M059J (cell line): ENCODE results near the gene CNTNAP2. TPM values are rescaled to one million over a fixed set of nuclear protein-coding genes. Genes with fewer than 3 reads are reported as not detected.

Source experiments
- DNase-seq: peaks from one replicate; pipeline ENCODE4 v3.0.0-alpha.2; 2012; ENCODE audit warnings: low read depth
- total RNA-seq: library from RNA; depleted of rRNA; stranded (reverse); fragments of >200 nt; shearing (Covaris generic); gene quantifications from 2 replicates; pipeline ENCODE4 v1.2.3, GENCODE V29; 2014

CNTNAP2 gene
- total RNA-seq, 1 experiment from 2014 or later, result not detected

GRCh38 chr7:146764458-146764857 is 647.9 kb downstream of the CNTNAP2 start:
- no peak for DNase-seq

- no peak for DNase-seq
Measured at GRCh38 chr7:146768957-146769356, 652.4 kb downstream of the CNTNAP2 start.

GRCh38 chr7:146772601-146773000 is 656.0 kb downstream of the CNTNAP2 start:
- no peak for DNase-seq

- no peak for DNase-seq
Measured at GRCh38 chr7:146773506-146773905, 656.9 kb downstream of the CNTNAP2 start.

GRCh38 chr7:146781352-146782116 is 664.9 kb downstream of the CNTNAP2 start:
- DNase-seq, result no peak

- no peak for DNase-seq
Measured at GRCh38 chr7:146787266-146787665, 670.7 kb downstream of the CNTNAP2 start.

- no peak for DNase-seq
Measured at GRCh38 chr7:146788008-146788407, 671.4 kb downstream of the CNTNAP2 start.

- no peak for DNase-seq
Measured at GRCh38 chr7:146791344-146792285, 675.0 kb downstream of the CNTNAP2 start.

GRCh38 chr7:146804620-146805019 is 688.0 kb downstream of the CNTNAP2 start:
- no peak for DNase-seq

- DNase-seq, result no peak
Measured at GRCh38 chr7:146805082-146805481, 688.5 kb downstream of the CNTNAP2 start.

GRCh38 chr7:146826329-146826728 is 709.7 kb downstream of the CNTNAP2 start:
- DNase-seq, result no peak

GRCh38 chr7:146830686-146831085 is 714.1 kb downstream of the CNTNAP2 start:
- DNase-seq, result no peak

GRCh38 chr7:146831875-146832274 is 715.3 kb downstream of the CNTNAP2 start:
- no peak for DNase-seq

GRCh38 chr7:146844405-146844804 is 727.8 kb downstream of the CNTNAP2 start:
- DNase-seq, result no peak

- no peak for DNase-seq
Measured at GRCh38 chr7:146858690-146859089, 742.1 kb downstream of the CNTNAP2 start.

GRCh38 chr7:146861701-146862100 is 745.1 kb downstream of the CNTNAP2 start:
- DNase-seq, result no peak

- DNase-seq, result no peak
Measured at GRCh38 chr7:146862415-146862814, 745.8 kb downstream of the CNTNAP2 start.

GRCh38 chr7:146864644-146865043 is 748.0 kb downstream of the CNTNAP2 start:
- no peak for DNase-seq

- no peak for DNase-seq
Measured at GRCh38 chr7:146865696-146866095, 749.1 kb downstream of the CNTNAP2 start.

- DNase-seq, result no peak
Measured at GRCh38 chr7:146874722-146875121, 758.1 kb downstream of the CNTNAP2 start.

GRCh38 chr7:146875237-146875785 is 758.7 kb downstream of the CNTNAP2 start:
- DNase-seq, result no peak

GRCh38 chr7:146875981-146876380 is 759.4 kb downstream of the CNTNAP2 start:
- no peak for DNase-seq
